ENCODE data around the gene IGSF9. TPM values are rescaled to one million over a fixed set of nuclear protein-coding genes. Genes with fewer than 3 reads are reported as not detected.

Gene IGSF9
- total and polyA plus RNA-seq, 4 donors = 0.14 to 21.3 (median 16.1) TPM

- no peak for DNase-seq (ENCODE audit: low spot score)
- 77% methylated on average over 4 of the region's 4 CpGs for WGBS
- no peak overlapping the region for H3K4me3 ChIP-seq (ENCODE audit: low read depth in 1 of 3, low read length in 3 of 3)
- peaks cover 4 to 28% (median 16%) of the 10 kb centered on the region in 4 donors for H3K4me1 ChIP-seq (ENCODE audit: control insufficient read depth in 4 of 4, insufficient read depth in 4 of 4, low read length in 3 of 4)
- no peak overlapping the region for H3K9ac ChIP-seq (ENCODE audit: low read depth in 1 of 2, low read length in 2 of 2)
- H3K27me3 ChIP-seq (ENCODE audit: control insufficient read depth in 4 of 4, insufficient read depth in 4 of 4, low read length in 3 of 4) = no peaks in the 10 kb centered on the region
- peaks cover 0 to 14% (median 8%) of the 10 kb centered on the region in 4 donors for H3K36me3 ChIP-seq (ENCODE audit: control insufficient read depth in 4 of 4, insufficient read depth in 3 of 4, low read depth in 1 of 4, low read length in 3 of 4)
- no peaks in the 10 kb centered on the region for H3K9me3 ChIP-seq (ENCODE audit: control insufficient read depth in 4 of 4, low read length in 3 of 4)
- TF ChIP-seq ATF3 (IDR thresholded peaks at IDR 0.05) (no peak), REST (IDR thresholded peaks at IDR 0.05) (peak; percentile 97)
- H3K27ac ChIP-seq (ENCODE audit: low read depth in 1 of 2, low read length in 2 of 2) = no peak overlapping the region
Observed at GRCh38 chr1:159935719-159936272, 9.6 kb downstream of the IGSF9 start.

- H3K4me3 ChIP-seq (ENCODE audit: low read depth in 1 of 3, low read length in 3 of 3) = no peak overlapping the region
- no peak overlapping the region for H3K27ac ChIP-seq (ENCODE audit: low read depth in 1 of 2, low read length in 2 of 2)
- H3K9ac ChIP-seq (ENCODE audit: low read depth in 1 of 2, low read length in 2 of 2) = no peak overlapping the region
- no peaks in the 10 kb centered on the region for H3K27me3 ChIP-seq (ENCODE audit: control insufficient read depth in 4 of 4, insufficient read depth in 4 of 4, low read length in 3 of 4)
- TF ChIP-seq YY1 (IDR thresholded peaks at IDR 0.05) = no peak
- 95% methylated on average over 11 of the region's 11 CpGs for WGBS
- no peaks in the 10 kb centered on the region for H3K9me3 ChIP-seq (ENCODE audit: control insufficient read depth in 4 of 4, low read length in 3 of 4)
- H3K4me1 ChIP-seq (ENCODE audit: control insufficient read depth in 4 of 4, insufficient read depth in 4 of 4, low read length in 3 of 4) = peaks cover 4 to 28% (median 16%) of the 10 kb centered on the region in 4 donors
- no peak for DNase-seq (ENCODE audit: low spot score)
- peaks cover 0 to 16% (median 9%) of the 10 kb centered on the region in 4 donors for H3K36me3 ChIP-seq (ENCODE audit: control insufficient read depth in 4 of 4, insufficient read depth in 3 of 4, low read depth in 1 of 4, low read length in 3 of 4)
Observed at GRCh38 chr1:159935305-159935704, 10.1 kb downstream of the IGSF9 start.

GRCh38 chr1:159934136-159935039, 11.0 kb downstream of the IGSF9 start:
- TF ChIP-seq HNF4G (IDR thresholded peaks at IDR 0.05) (no peak), HNF4A (conservative IDR thresholded peaks at IDR 0.05) (no peak), EGR1 (IDR thresholded peaks at IDR 0.05; ENCODE audit: low read depth in 2 of 2) (no peak), TAF1 (conservative IDR thresholded peaks at IDR 0.05) (no peak)
- Histone ChIP-seq H3K27ac (ENCODE audit: low read depth in 1 of 2, low read length in 2 of 2) (no peak overlapping the region), H3K36me3 (ENCODE audit: control insufficient read depth in 4 of 4, insufficient read depth in 3 of 4, low read depth in 1 of 4, low read length in 3 of 4) (peaks cover 0 to 24% (median 11%) of the 10 kb centered on the region in 4 donors), H3K9me3 (ENCODE audit: control insufficient read depth in 4 of 4, low read length in 3 of 4) (no peaks in the 10 kb centered on the region), H3K9ac (ENCODE audit: low read depth in 1 of 2, low read length in 2 of 2) (no peak overlapping the region), H3K4me3 (ENCODE audit: low read depth in 1 of 3, low read length in 3 of 3) (no peak overlapping the region), H3K27me3 (ENCODE audit: control insufficient read depth in 4 of 4, insufficient read depth in 4 of 4, low read length in 3 of 4) (no peaks in the 10 kb centered on the region), H3K4me1 (ENCODE audit: control insufficient read depth in 4 of 4, insufficient read depth in 4 of 4, low read length in 3 of 4) (peaks cover 4 to 24% (median 16%) of the 10 kb centered on the region in 4 donors)
- WGBS = 94% methylated on average over 14 of the region's 14 CpGs
- no peak for DNase-seq (ENCODE audit: low spot score)
